ENCODE measurements around the gene GABRQ.

Gene GABRQ

GRCh38 chrX:152637649-152638442 is at the start of gene GABRQ:
Gene GABRQ, plus strand, starts transcription at chrX:152637895. Its CDS starts 308 bp downstream, at chrX:152638203.
- peak in 29 of 56 donors; percentile 1 to 63 (median 13) for DNase-seq

- no peak for DNase-seq
Observed at GRCh38 chrX:152588206-152588605, 49.5 kb upstream of the GABRQ start.

GRCh38 chrX:152600853-152601633 is 36.7 kb upstream of the GABRQ start:
- DNase-seq, result peak in 43 of 56 donors; percentile 0 to 75 (median 8)

GRCh38 chrX:152601848-152602616 is 35.7 kb upstream of the GABRQ start:
- peak in 4 of 56 donors; percentile 0 to 2 (median 1) for DNase-seq

- DNase-seq, result no peak
Observed at GRCh38 chrX:152614791-152615190, 22.9 kb upstream of the GABRQ start.

GRCh38 chrX:152619897-152620296 is 17.8 kb upstream of the GABRQ start:
- no peak for DNase-seq

- peak in 34 of 56 donors; percentile 1 to 66 (median 16) for DNase-seq
Observed at GRCh38 chrX:152632445-152633097, 5.1 kb upstream of the GABRQ start.

- DNase-seq, result peak in 26 of 56 donors; percentile 1 to 52 (median 10)
Observed at GRCh38 chrX:152635941-152636340, 1.8 kb upstream of the GABRQ start.

GRCh38 chrX:152638443-152638904 is 779 bp downstream of the GABRQ start:
- no peak for DNase-seq

GRCh38 chrX:152639426-152639825 is 1.7 kb downstream of the GABRQ start:
- DNase-seq, result no peak

- DNase-seq, result peak in 4 of 56 donors; percentile 3 to 48 (median 4)
Observed at GRCh38 chrX:152640034-152640818, 2.5 kb downstream of the GABRQ start.

GRCh38 chrX:152641256-152641875 is 3.7 kb downstream of the GABRQ start:
- DNase-seq, result no peak

- peak in 28 of 56 donors; percentile 0 to 34 (median 12) for DNase-seq
Observed at GRCh38 chrX:152641996-152642395, 4.3 kb downstream of the GABRQ start.

- DNase-seq, result peak in 34 of 56 donors; percentile 0 to 61 (median 28)
Observed at GRCh38 chrX:152642931-152643564, 5.4 kb downstream of the GABRQ start.

- DNase-seq, result no peak
Observed at GRCh38 chrX:152646961-152647360, 9.3 kb downstream of the GABRQ start.

GRCh38 chrX:152647978-152648377 is 10.3 kb downstream of the GABRQ start:
- no peak for DNase-seq

GRCh38 chrX:152652060-152652459 is 14.4 kb downstream of the GABRQ start:
- no peak for DNase-seq

GRCh38 chrX:152652467-152652866 is 14.8 kb downstream of the GABRQ start:
- DNase-seq, result no peak

GRCh38 chrX:152656087-152656486 is 18.4 kb downstream of the GABRQ start:
- no peak for DNase-seq
